Activated CD8-positive, alpha-beta T cell treated with anti-CD3 and anti-CD28 coated beads for 36 hours (primary cell): ENCODE measurements around the gene CDC6. TPM values are rescaled to one million over a fixed set of nuclear protein-coding genes. Genes with fewer than 3 reads are reported as not detected.

Experiments used
- ATAC-seq: fragments of 200-7000 bp; cut with Tn5 transposase; one replicate; pipeline ENCODE4 v1.10.0; 2021; ENCODE audit warnings: mild to moderate bottlenecking, moderate library complexity
- CTCF ChIA-PET: fragments of 350-600 bp; sonication (Branson Sonifier 250); formaldehyde crosslinking; loops from one replicate; lab custom pipeline; 2021; ENCODE audit warnings: antibody characterized with exemption; lab: Charles Lee
- POLR2A ChIA-PET: fragments of 350-600 bp; sonication (Branson Sonifier 250); formaldehyde crosslinking; loops from one replicate; lab custom pipeline; 2021; ENCODE audit warnings: antibody characterized with exemption; lab: Charles Lee
- DNase-seq: peaks from one replicate; pipeline ENCODE4 v3.0.0-alpha.2; 2020
- H3K27ac Mint-ChIP-seq: one replicate; pipeline ENCODE4 v1.8.0; 2021; ENCODE audit warnings: mild to moderate bottlenecking, mixed read lengths
- H3K27me3 Mint-ChIP-seq: one replicate; pipeline ENCODE4 v1.8.0; 2021; ENCODE audit warnings: mixed read lengths
- H3K36me3 Mint-ChIP-seq: one replicate; pipeline ENCODE4 v1.8.0; 2021; ENCODE audit warnings: low read depth, mixed read lengths
- H3K4me1 Mint-ChIP-seq: one replicate; pipeline ENCODE4 v1.8.0; 2021; ENCODE audit warnings: low read depth, mixed read lengths
- H3K4me3 Mint-ChIP-seq: one replicate; pipeline ENCODE4 v1.8.0; 2021; ENCODE audit warnings: mild to moderate bottlenecking, moderate library complexity, mixed read lengths
- H3K9me3 Mint-ChIP-seq: one replicate; pipeline ENCODE4 v1.8.0; 2021; ENCODE audit warnings: mixed read lengths
- CTCF ChIP-seq: fragments of 200-600 bp; IDR thresholded peaks from one replicate; pipeline ENCODE4 v1.8.0; 2022; ENCODE audit warnings: antibody characterized with exemption, mild to moderate bottlenecking
- intact Hi-C: fragments of 100-400 bp; cut with micrococcal nuclease; formaldehyde crosslinking; loops from one replicate; pipeline ENCODE4 v1.10.0; 2022
- total RNA-seq, 2 experiments: library from RNA; stranded (reverse); gene quantifications; one replicate each; pipeline ENCODE4 v1.2.3, GENCODE V29; 2021

The CDC6 gene
- total RNA-seq, 2 experiments from 2014 or later = 110 to 118 TPM

GRCh38 chr17:40268141-40268712 is 19.5 kb upstream of the CDC6 start:
- Mint-ChIP-seq H3K4me3 (no peak overlapping the region), H3K36me3 (peaks cover 7% of the 10 kb centered on the region), H3K4me1 (no peaks in the 10 kb centered on the region), H3K27ac (no peak overlapping the region), H3K9me3 (no peaks in the 10 kb centered on the region), H3K27me3 (no peaks in the 10 kb centered on the region)
- ATAC-seq (no peak), DNase-seq (no peak)
- ChIA-PET CTCF (interaction anchor here (1.0 to 1.2 kb wide), 3 partner anchors 66 to 240 kb away, joined by 3 to 4 read pairs (median 3); no protein-coding TSS in a partner anchor), POLR2A (interaction anchor here (0.6 kb wide), 1 partner anchor 26 kb away, joined by 3 read pairs; no protein-coding TSS in a partner anchor)
- TF ChIP-seq CTCF = no peak
- intact Hi-C loops = no loop called here

DNA sequence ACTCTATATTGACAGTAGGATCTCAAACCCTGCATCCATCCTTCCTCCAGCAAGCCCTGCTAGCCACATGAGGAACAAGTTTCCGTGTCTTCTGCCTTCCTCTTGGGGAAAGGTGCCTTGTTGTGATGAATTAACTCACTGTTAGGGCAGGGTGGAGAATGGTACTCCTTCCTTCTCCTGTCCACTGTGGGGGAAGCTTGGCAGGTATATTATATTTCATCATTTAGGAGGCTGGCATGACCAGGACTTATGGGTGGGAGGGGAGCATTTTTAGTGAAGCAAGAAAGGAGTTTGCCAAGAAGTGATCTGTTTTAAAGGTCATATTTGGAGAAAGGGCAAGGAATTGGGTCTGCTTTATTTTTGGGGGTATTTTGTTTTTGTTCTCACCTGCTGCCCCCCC is 9.3 kb upstream of the CDC6 start:
- ChIA-PET CTCF (interaction anchor here (0.6 to 1.1 kb wide), 2 partner anchors 11 to 251 kb away, joined by 3 read pairs; no protein-coding TSS in a partner anchor), POLR2A (no interaction called here)
- intact Hi-C loops = no loop called here
- H3K36me3 Mint-ChIP-seq = peaks cover 45% of the 10 kb centered on the region
- H3K9me3 Mint-ChIP-seq = no peaks in the 10 kb centered on the region
- H3K27me3 Mint-ChIP-seq = no peaks in the 10 kb centered on the region
- no peak overlapping the region for H3K4me3 Mint-ChIP-seq
- ATAC-seq (no peak), DNase-seq (no peak)
- peaks cover 32% of the 10 kb centered on the region for H3K4me1 Mint-ChIP-seq
- no peak for TF ChIP-seq CTCF
- peak overlapping the region; percentile 58 for H3K27ac Mint-ChIP-seq

GRCh38 chr17:40279402-40279801 is 8.3 kb upstream of the CDC6 start:
- Mint-ChIP-seq H3K9me3 (no peaks in the 10 kb centered on the region), H3K4me3 (no peak overlapping the region), H3K27ac (peak overlapping the region; percentile 37), H3K4me1 (peaks cover 41% of the 10 kb centered on the region), H3K36me3 (peaks cover 47% of the 10 kb centered on the region), H3K27me3 (no peaks in the 10 kb centered on the region)
- intact Hi-C loops = no loop called here
- ChIA-PET CTCF (no interaction called here), POLR2A (interaction anchor here (1.7 kb wide), 1 partner anchor 10 kb away, joined by 5 read pairs; no protein-coding TSS in a partner anchor)
- no peak for DNase-seq
- TF ChIP-seq CTCF = no peak
- no peak for ATAC-seq

GRCh38 chr17:40281663-40282062 is 6.0 kb upstream of the CDC6 start:
- CTCF ChIA-PET = interaction anchor here (0.9 to 1.5 kb wide), 4 partner anchors 9 to 90 kb away, joined by 3 to 5 read pairs (median 4); no protein-coding TSS in a partner anchor
- Mint-ChIP-seq H3K4me1 (peaks cover 53% of the 10 kb centered on the region), H3K27ac (peak overlapping the region; percentile 76), H3K4me3 (no peak overlapping the region), H3K9me3 (no peaks in the 10 kb centered on the region), H3K27me3 (no peaks in the 10 kb centered on the region), H3K36me3 (peaks cover 35% of the 10 kb centered on the region)
- intact Hi-C loops = no loop called here
- ATAC-seq (no peak), DNase-seq (peak; percentile 30)
- no peak for TF ChIP-seq CTCF
- POLR2A ChIA-PET = interaction anchor here (0.9 to 1.6 kb wide), 3 partner anchors 10 to 106 kb away, joined by 4 to 5 read pairs (median 5); no protein-coding TSS in a partner anchor

GRCh38 chr17:40283662-40284061 is 4.0 kb upstream of the CDC6 start:
- CTCF ChIA-PET = interaction anchor here (0.8 to 2.7 kb wide), 12 partner anchors 13 to 1407 kb away, joined by 3 to 13 read pairs (median 4); partner anchors contain the start of gene WIPF2
- intact Hi-C loops = no loop called here
- peak overlapping the region; percentile 45 for H3K4me3 Mint-ChIP-seq
- H3K9me3 Mint-ChIP-seq = no peaks in the 10 kb centered on the region
- POLR2A ChIA-PET = interaction anchor here (0.9 to 1.7 kb wide), 5 partner anchors 20 to 47 kb away, joined by 3 to 4 read pairs (median 3); partner anchors contain the start of gene RARA
- H3K27me3 Mint-ChIP-seq = no peaks in the 10 kb centered on the region
- H3K36me3 Mint-ChIP-seq = peaks cover 27% of the 10 kb centered on the region
- H3K27ac Mint-ChIP-seq = peak overlapping the region; percentile 94
- no peak for TF ChIP-seq CTCF
- peaks cover 54% of the 10 kb centered on the region for H3K4me1 Mint-ChIP-seq
- ATAC-seq = peak; percentile 55
- DNase-seq = peak; percentile 51
